Small intestine (tissue), 16 donors: ENCODE measurements around the gene LRCH1. TPM values are rescaled to one million over a fixed set of nuclear protein-coding genes. Genes with fewer than 3 reads are reported as not detected.
"Not testable (repeated sequence)": the region's sequence is repeated elsewhere in the genome, so short reads cannot be mapped to it uniquely, and the experiment has no call there.

Source experiments
- DNase-seq, 2 donors: peaks; one replicate each; pipeline versions ENCODE4 v3.0.0 to v3.0.0-alpha.2; 2013
- FAIRE-seq: peaks from 2 replicates; lab custom pipeline; 2012; peaks lifted over from hg19 to GRCh38; lab: Jason Lieb, UNC
- H3K27ac ChIP-seq, 3 donors: one replicate each; pipeline ENCODE4 v1.5.1; 2013; ENCODE audit warnings: low read length in 2 of 3, mild to moderate bottlenecking in 2 of 3, control low read depth in 1 of 3, inconsistent platforms in 1 of 3, low read depth in 1 of 3, moderate library complexity in 1 of 3
- H3K27me3 ChIP-seq, 3 donors: one replicate each; pipeline ENCODE4 v1.6.1; 2013; ENCODE audit warnings: low read length in 3 of 3, inconsistent platforms in 1 of 3; ENCODE audit not compliant: control insufficient read depth in 3 of 3, insufficient read depth in 3 of 3
- H3K36me3 ChIP-seq, 3 donors: one replicate each; pipeline ENCODE4 v1.6.1; 2013; ENCODE audit warnings: low read length in 3 of 3, inconsistent platforms in 1 of 3, low read depth in 1 of 3, mild to moderate bottlenecking in 1 of 3, moderate library complexity in 1 of 3; ENCODE audit not compliant: control insufficient read depth in 3 of 3, insufficient read depth in 2 of 3
- H3K4me1 ChIP-seq, 3 donors: one replicate each; pipeline ENCODE4 v1.6.1; 2013; ENCODE audit warnings: low read length in 2 of 3, inconsistent platforms in 1 of 3, low read depth in 1 of 3, mild to moderate bottlenecking in 1 of 3, moderate library complexity in 1 of 3; ENCODE audit not compliant: control insufficient read depth in 3 of 3, insufficient read depth in 2 of 3
- H3K4me3 ChIP-seq, 3 donors: one replicate each; pipeline ENCODE4 v1.5.1; 2013; ENCODE audit warnings: low read length in 3 of 3, control low read depth in 1 of 3, inconsistent platforms in 1 of 3, low read depth in 1 of 3, mild to moderate bottlenecking in 1 of 3, moderate library complexity in 1 of 3
- H3K9me3 ChIP-seq, 2 donors: one replicate each; pipeline ENCODE4 v1.6.1; 2013; ENCODE audit warnings: low read depth in 1 of 2, low read length in 1 of 2; ENCODE audit not compliant: control insufficient read depth in 2 of 2, insufficient read depth in 1 of 2
- WGBS, 3 donors: extraction: QIAGEN DNeasy Blood & Tissue Kit; methylation state at CpG; one replicate each; pipeline ENCODE4 v1.1.7; 2013; 5-methylcytosine and 5-hydroxymethylcytosine counted together
- long read RNA-seq, 10 donors: transcript quantifications; one replicate each; lab custom pipeline, GENCODE V29; 2026
- polyA plus RNA-seq, 4 donors: library from polyadenylated mRNA; stranded (reverse) in 3 of 4; unstranded in 1 of 4; fragments of 200-250 nt in 3 of 4; fragments of 120-200 nt in 1 of 4; gene quantifications; one replicate each; pipeline versions ENCODE4 v1.2.1 to v1.2.3, GENCODE V29; 2013
- donor health status: healthy with polysubstance abuse.
- donor health status: control.
- donor health status: control.
- donor health status: Bipolar disorder and iron deficiency.
- donor health status: healthy.

Gene LRCH1, protein sequence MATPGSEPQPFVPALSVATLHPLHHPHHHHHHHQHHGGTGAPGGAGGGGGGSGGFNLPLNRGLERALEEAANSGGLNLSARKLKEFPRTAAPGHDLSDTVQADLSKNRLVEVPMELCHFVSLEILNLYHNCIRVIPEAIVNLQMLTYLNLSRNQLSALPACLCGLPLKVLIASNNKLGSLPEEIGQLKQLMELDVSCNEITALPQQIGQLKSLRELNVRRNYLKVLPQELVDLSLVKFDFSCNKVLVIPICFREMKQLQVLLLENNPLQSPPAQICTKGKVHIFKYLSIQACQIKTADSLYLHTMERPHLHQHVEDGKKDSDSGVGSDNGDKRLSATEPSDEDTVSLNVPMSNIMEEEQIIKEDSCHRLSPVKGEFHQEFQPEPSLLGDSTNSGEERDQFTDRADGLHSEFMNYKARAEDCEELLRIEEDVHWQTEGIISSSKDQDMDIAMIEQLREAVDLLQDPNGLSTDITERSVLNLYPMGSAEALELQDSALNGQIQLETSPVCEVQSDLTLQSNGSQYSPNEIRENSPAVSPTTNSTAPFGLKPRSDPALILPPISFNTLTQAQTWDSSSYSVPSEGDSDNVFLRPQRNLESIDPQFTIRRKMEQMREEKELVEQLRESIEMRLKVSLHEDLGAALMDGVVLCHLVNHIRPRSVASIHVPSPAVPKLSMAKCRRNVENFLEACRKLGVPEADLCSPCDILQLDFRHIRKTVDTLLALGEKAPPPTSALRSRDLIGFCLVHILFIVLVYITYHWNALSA
- 10 to 100 TPM in 1 of 4 donors, 1 to 10 TPM in 3; 6.9 to 10.9 (median 7.0) TPM for polyA plus RNA-seq
- long read RNA-seq, donor 1, result 0 reads
- long read RNA-seq, donor 2, full-length matches to known transcripts, result 2 of 2 reads
- long read RNA-seq, donor 2, partial matches to known transcripts, result 0 of 2 reads
- long read RNA-seq, donor 2, other reads (novel, unspliced or antisense), result 0 of 2 reads
- long read RNA-seq, donor 3, partial matches to known transcripts, result 5 of 5 reads
- long read RNA-seq, donor 3, other reads (novel, unspliced or antisense), result 0 of 5 reads
- long read RNA-seq, donor 4, result 0 reads
- long read RNA-seq, donor 5, result 0 reads
- long read RNA-seq, donor 6, full-length matches to known transcripts, result 2 of 2 reads
- long read RNA-seq, donor 6, partial matches to known transcripts, result 0 of 2 reads
- long read RNA-seq, donor 6, other reads (novel, unspliced or antisense), result 0 of 2 reads
- long read RNA-seq, donor 7, result 0 reads
- long read RNA-seq, donor 8, result 0 reads
- long read RNA-seq, donor 9, result 0 reads
- long read RNA-seq, donor 10, full-length matches to known transcripts, result 2 of 497 reads
- long read RNA-seq, donor 10, partial matches to known transcripts, result 155 of 497 reads
- long read RNA-seq, donor 10, other reads (novel, unspliced or antisense), result 340 of 497 reads

- FAIRE-seq (no peak), DNase-seq (peak; percentile 89 to 93)
- WGBS, 3 donors, result 0 to 1% (median 0%) methylated on average over 22 to 66 of the region's 66 CpGs
- Histone ChIP-seq H3K36me3 (no peaks in the 10 kb centered on the region), H3K27me3 (peaks cover 0 to 3% (median 0%) of the 10 kb centered on the region in 3 donors), H3K9me3 (no peaks in the 10 kb centered on the region), H3K4me3 (peak within 1 kb of the TSS; percentile 94 to 100 (median 97)), H3K27ac (peak within 1 kb of the TSS; percentile 78 to 95 (median 93)), H3K4me1 (peaks cover 7 to 12% (median 12%) of the 10 kb centered on the region in 3 donors)
Measured at GRCh38 chr13:46552889-46553520, at the start of gene LRCH1. TSS of gene LRCH1 (plus strand) at chr13:46553170. CDS start at chr13:46553397, 227 bp downstream.

DNA sequence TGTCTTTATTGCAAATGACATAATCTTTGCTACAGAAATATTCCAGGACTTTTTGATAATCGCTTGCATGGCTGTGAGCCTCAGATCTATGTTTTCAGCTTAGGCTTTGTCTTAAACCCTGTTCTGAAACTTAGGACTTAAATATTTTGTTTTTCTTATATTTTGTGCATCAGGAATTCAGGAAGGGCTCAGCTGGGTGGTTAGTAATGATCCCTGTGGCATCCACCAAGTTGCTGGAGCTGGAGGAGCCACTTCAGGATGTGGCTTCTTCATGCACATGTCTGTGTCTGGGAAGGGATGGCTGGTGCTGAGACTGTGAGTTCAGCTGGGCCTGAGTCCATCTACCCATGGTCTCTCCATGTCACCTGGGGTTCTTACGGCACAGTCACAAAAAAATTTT, 48.9 kb upstream of the LRCH1 start:
- H3K27ac ChIP-seq, result no peak overlapping the region
- H3K4me3 ChIP-seq, result no peak overlapping the region
- DNase-seq (no peak), FAIRE-seq (no peak)
- H3K9me3 ChIP-seq, result no peaks in the 10 kb centered on the region
- WGBS, 3 donors, result 91 to 92% (median 92%) methylated on average over 2 of the region's 2 CpGs
- no peaks in the 10 kb centered on the region for H3K4me1 ChIP-seq
- no peaks in the 10 kb centered on the region for H3K27me3 ChIP-seq
- no peaks in the 10 kb centered on the region for H3K36me3 ChIP-seq

GRCh38 chr13:46507981-46508380, 45.0 kb upstream of the LRCH1 start:
- H3K36me3 ChIP-seq, result no peaks in the 10 kb centered on the region
- WGBS, 3 donors, result 53 to 68% (median 60%) methylated on average over 1 of the region's 1 CpG
- FAIRE-seq, result no peak

GRCh38 chr13:46509981-46510380, 43.0 kb upstream of the LRCH1 start:
- Histone ChIP-seq H3K27ac (no peak overlapping the region), H3K4me3 (no peak overlapping the region), H3K4me1 (no peaks in the 10 kb centered on the region), H3K36me3 (no peaks in the 10 kb centered on the region), H3K27me3 (no peaks in the 10 kb centered on the region), H3K9me3 (no peaks in the 10 kb centered on the region)
- 71 to 84% (median 73%) methylated on average over 4 of the region's 4 CpGs for WGBS, 3 donors
- no peak for FAIRE-seq
- no peak for DNase-seq

More at GRCh38 chr13:46507981-46508380, 45.0 kb upstream of the LRCH1 start:
- no peaks in the 10 kb centered on the region for H3K9me3 ChIP-seq
- DNase-seq, result no peak
- H3K27me3 ChIP-seq, result no peaks in the 10 kb centered on the region
- no peak overlapping the region for H3K4me3 ChIP-seq
- H3K27ac ChIP-seq, result no peak overlapping the region
- H3K4me1 ChIP-seq, result no peaks in the 10 kb centered on the region

DNA sequence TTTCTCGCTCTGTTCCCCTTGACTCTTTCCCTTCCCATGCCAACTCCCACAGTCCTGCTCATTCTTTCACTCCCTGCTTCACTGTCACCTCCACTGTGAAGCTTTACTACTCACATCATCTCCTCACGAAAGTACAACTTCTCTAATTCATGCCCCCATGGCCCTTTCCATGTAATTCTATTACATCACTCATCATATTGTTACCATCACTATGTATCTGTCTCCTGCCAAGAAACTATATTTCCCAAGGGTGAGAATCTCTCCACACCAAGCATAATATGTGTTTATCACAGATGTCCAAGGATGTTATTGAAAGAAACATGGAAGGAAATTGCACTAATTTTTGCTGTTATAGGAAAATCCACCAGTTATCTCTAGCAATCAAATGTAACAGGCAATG, 37.2 kb upstream of the LRCH1 start:
- 64 to 88% (median 87%) methylated on average over 2 of the region's 2 CpGs for whole genome bisulfite sequencing, 3 donors
- H3K4me3 ChIP-seq, result no peak overlapping the region
- no peaks in the 10 kb centered on the region for H3K4me1 ChIP-seq
- H3K27me3 ChIP-seq, result no peaks in the 10 kb centered on the region
- DNase-seq (no peak), FAIRE-seq (no peak)
- no peaks in the 10 kb centered on the region for H3K36me3 ChIP-seq
- no peak overlapping the region for H3K27ac ChIP-seq
- H3K9me3 ChIP-seq, result no peaks in the 10 kb centered on the region

DNA sequence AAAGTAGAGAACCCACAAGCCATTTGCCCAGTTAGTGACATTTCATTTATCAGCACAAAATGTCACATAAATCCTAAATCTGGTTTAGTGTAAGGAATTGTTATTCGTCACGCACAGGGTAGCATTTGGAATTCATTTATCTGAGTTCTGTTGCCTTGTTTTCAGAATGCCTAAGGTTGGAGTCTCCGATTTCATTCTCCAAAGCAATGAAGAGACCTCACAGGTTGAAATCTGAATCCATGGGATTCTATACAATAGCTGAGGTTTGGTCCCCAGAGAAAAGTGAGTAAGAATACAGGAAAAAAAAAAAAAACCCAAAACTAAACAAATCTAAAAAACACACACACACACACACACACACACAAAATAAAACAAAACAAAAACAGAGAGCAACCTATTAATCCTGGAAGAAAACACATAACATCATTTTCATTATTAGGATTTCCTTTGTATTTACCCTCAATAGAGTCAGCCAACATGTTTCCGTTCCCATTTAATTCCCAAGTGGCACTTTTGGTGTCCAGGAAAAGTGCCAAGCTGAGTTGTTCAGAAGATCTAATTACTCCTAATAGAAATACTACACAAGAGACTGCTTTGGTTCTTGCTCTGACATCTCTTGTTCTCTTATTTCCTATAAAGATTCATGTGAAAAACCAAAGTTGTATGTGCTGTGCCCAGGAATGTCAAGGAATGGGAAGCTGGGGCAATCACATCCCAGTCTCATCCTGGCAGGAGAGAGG, 36.2 kb upstream of the LRCH1 start:
- DNase-seq (no peak), FAIRE-seq (no peak)
- Histone ChIP-seq H3K4me3 (no peak overlapping the region), H3K27me3 (no peaks in the 10 kb centered on the region), H3K27ac (no peak overlapping the region), H3K9me3 (no peaks in the 10 kb centered on the region), H3K4me1 (no peaks in the 10 kb centered on the region), H3K36me3 (no peaks in the 10 kb centered on the region)
- 76 to 92% (median 88%) methylated on average over 4 of the region's 4 CpGs for WGBS, 3 donors

- not testable (repeated sequence) for H3K4me1 ChIP-seq, FAIRE-seq, H3K4me3 ChIP-seq, H3K9me3 ChIP-seq, H3K27me3 ChIP-seq, DNase-seq, H3K36me3 ChIP-seq, H3K27ac ChIP-seq
- 62 to 76% (median 68%) methylated on average over 5 of the region's 5 CpGs for WGBS, 3 donors
Measured at GRCh38 chr13:46517748-46518147, 35.2 kb upstream of the LRCH1 start.
